ENCODE results near the gene NAXD. TPM values are rescaled to one million over a fixed set of nuclear protein-coding genes. Genes with fewer than 3 reads are reported as not detected.

NAXD gene
- total RNA-seq, 1 experiment from 2014 or later, result 15.1 TPM

GRCh38 chr13:110620596-110620995, 5.3 kb downstream of the NAXD start:
- POLR2A ChIA-PET, result no interaction called here
- CTCF ChIA-PET, result no interaction called here
- intact Hi-C loops (cut with micrococcal nuclease; ENCODE audit: unreplicated experiment) (no loop called here), in situ Hi-C loops (cut with HindIII; ENCODE audit: low pct_unique_long_range_greater_than_20kb, low sequenced_read_pairs) (no loop called here)
- TF ChIP-seq REST (IDR thresholded peaks at IDR 0.05; ENCODE audit: insufficient read depth in 1 of 2, low read depth in 2 of 2, low read length in 1 of 2) (no peak), POLR2AphosphoS5 (IDR thresholded peaks at IDR 0.05; ENCODE audit: low read depth, low read length) (no peak), TCF7L2 (IDR thresholded peaks at IDR 0.05; ENCODE audit: low read depth, low read length) (no peak), CTCF (IDR thresholded peaks at IDR 0.05) (no peak), SIN3A (IDR thresholded peaks at IDR 0.05; ENCODE audit: borderline replicate concordance, insufficient read depth, low read depth, low read length) (no peak)
- H3K4me1 ChIP-seq (ENCODE audit: control insufficient read depth, insufficient read depth, low read length), result peaks cover 10% of the 10 kb centered on the region
- H3K9me3 ChIP-seq (ENCODE audit: control insufficient read depth, insufficient read depth, low read depth, low read length), result no peaks in the 10 kb centered on the region
- no peaks in the 10 kb centered on the region for H3K27me3 ChIP-seq (ENCODE audit: control insufficient read depth, insufficient read depth, low read length)
- no peaks in the 10 kb centered on the region for H3K36me3 ChIP-seq (ENCODE audit: control insufficient read depth, insufficient read depth, low read length)
- H3K27ac ChIP-seq (ENCODE audit: low read length), result no peak overlapping the region
- no peak for DNase-seq (ENCODE audit: low read depth, low spot score)
- no peak for ATAC-seq
- no peak overlapping the region for H3K4me3 ChIP-seq (ENCODE audit: low read depth in 2 of 2, low read length in 2 of 2)
- BruUV-seq (replicated peaks), result no TSS peak

GRCh38 chr13:110624766-110625756, 9.7 kb downstream of the NAXD start:
- Histone ChIP-seq H3K36me3 (ENCODE audit: control insufficient read depth, insufficient read depth, low read length) (no peaks in the 10 kb centered on the region), H3K4me1 (ENCODE audit: control insufficient read depth, insufficient read depth, low read length) (no peaks in the 10 kb centered on the region), H3K4me3 (ENCODE audit: low read depth in 2 of 2, low read length in 2 of 2) (no peak overlapping the region), H3K9me3 (ENCODE audit: control insufficient read depth, insufficient read depth, low read depth, low read length) (no peaks in the 10 kb centered on the region), H3K27me3 (ENCODE audit: control insufficient read depth, insufficient read depth, low read length) (no peaks in the 10 kb centered on the region), H3K27ac (ENCODE audit: low read length) (no peak overlapping the region)
- ChIA-PET POLR2A (no interaction called here), CTCF (no interaction called here)
- intact Hi-C loops (cut with micrococcal nuclease; ENCODE audit: unreplicated experiment) (no loop called here), in situ Hi-C loops (cut with HindIII; ENCODE audit: low pct_unique_long_range_greater_than_20kb, low sequenced_read_pairs) (no loop called here)
- DNase-seq (ENCODE audit: low read depth, low spot score), result no peak
- TF ChIP-seq SIN3A (IDR thresholded peaks at IDR 0.05; ENCODE audit: borderline replicate concordance, insufficient read depth, low read depth, low read length), result no peak
- no peak for TF ChIP-seq REST (IDR thresholded peaks at IDR 0.05; ENCODE audit: insufficient read depth in 1 of 2, low read depth in 2 of 2, low read length in 1 of 2)
- no peak for TF ChIP-seq POLR2AphosphoS5 (IDR thresholded peaks at IDR 0.05; ENCODE audit: low read depth, low read length)
- TF ChIP-seq TCF7L2 (IDR thresholded peaks at IDR 0.05; ENCODE audit: low read depth, low read length), result no peak
- no peak for TF ChIP-seq CTCF (IDR thresholded peaks at IDR 0.05)
- no TSS peak for BruUV-seq (replicated peaks)
- ATAC-seq, result no peak

Measured in Panc1 (cell line).